ENCODE results near the gene FAT1.

GRCh38 chr4:186669159-186669731 is 54.4 kb downstream of the FAT1 start:
- TF ChIP-seq POLR2A (IDR thresholded peaks at IDR 0.05), result no peak
- TF ChIP-seq CTCF (IDR thresholded peaks at IDR 0.05), result peak in 5 of 6 experiments; percentile 32 to 62 (median 57)

Data from thyroid gland (tissue), 4 donors.